Endothelial cell of umbilical vein (primary cell): Measurements from ENCODE around the gene YY1. TPM values are rescaled to one million over a fixed set of nuclear protein-coding genes. Genes with fewer than 3 reads are reported as not detected.
A peak's percentile ranks its signal among the peaks of the same experiment; 100 is the strongest.

ENCODE experiments used
- BruUV-seq: library from RNA; stranded (reverse); fragments of 400-500 nt; replicated peaks from 2 replicates; lab custom pipeline; 2021; lab: Mats Ljungman, UMichigan
- CTCF ChIA-PET: fragments of 300-600, 350-600 bp; sonication (Branson Sonifier 250); formaldehyde crosslinking; loops from one replicate; lab custom pipeline; 2021; ENCODE audit warnings: antibody characterized with exemption, inconsistent platforms; lab: Charles Lee
- POLR2A ChIA-PET: fragments of 300-600, 350-600 bp; sonication (Branson Sonifier 250); formaldehyde crosslinking; loops from one replicate; lab custom pipeline; 2021; ENCODE audit warnings: antibody characterized with exemption, inconsistent platforms; lab: Charles Lee
- DNase-seq: peaks from one replicate; pipeline ENCODE4 v3.0.0-alpha.2; 2011; ENCODE audit warnings: low read depth, low spot score
- FAIRE-seq: peaks from 2 replicates; lab custom pipeline; 2011; peaks lifted over from hg19 to GRCh38; lab: Jason Lieb, UNC
- H2AFZ ChIP-seq: 2 replicates; pipeline ENCODE4 v1.6.0; 2012; ENCODE audit warnings: low read depth, low read length, control low read depth, inconsistent platforms
- H3K27ac ChIP-seq: 2 replicates; pipeline ENCODE4 v1.5.1; 2011; ENCODE audit warnings: low read depth, mild to moderate bottlenecking, control low read depth, low read length, moderate library complexity; ENCODE audit not compliant: insufficient read depth
- H3K27me3 ChIP-seq, 2 experiments: 2 replicates each; pipeline versions ENCODE4 v1.6.0 to v1.6.1; 2011; ENCODE audit warnings: low read length in 2 of 2, mixed read lengths in 1 of 2; ENCODE audit not compliant: control insufficient read depth in 2 of 2, insufficient read depth in 2 of 2
- H3K36me3 ChIP-seq, 2 experiments: 2 replicates in 1 of 2; 3 replicates in 1 of 2; pipeline ENCODE4 v1.5.1; 2011; ENCODE audit warnings: low read length in 2 of 2, mild to moderate bottlenecking in 1 of 2, moderate library complexity in 1 of 2; ENCODE audit not compliant: control insufficient read depth in 2 of 2, insufficient read depth in 2 of 2; ENCODE audit errors: extremely low read depth in 1 of 2
- H3K4me1 ChIP-seq: 3 replicates; pipeline ENCODE4 v1.5.1; 2011; ENCODE audit warnings: mild to moderate bottlenecking, low read length; ENCODE audit not compliant: control insufficient read depth, insufficient read depth; ENCODE audit errors: extremely low read depth
- H3K4me2 ChIP-seq: 2 replicates; pipeline ENCODE4 v1.6.1; 2011; ENCODE audit warnings: low read length, control low read depth, mixed read lengths; ENCODE audit not compliant: insufficient read depth
- H3K4me3 ChIP-seq, 3 experiments: fragments of 200-600 bp in 1 of 3; sonication (generic), shearing (Covaris generic) in 1 of 3; replicated peaks in 1 of 3; 2 replicates each; pipeline ENCODE4 v1.5.1; 2011 to 2016; ENCODE audit warnings: control low read depth in 3 of 3, low read length in 3 of 3, mild to moderate bottlenecking in 2 of 3, inconsistent platforms in 1 of 3, low read depth in 1 of 3, moderate library complexity in 1 of 3; ENCODE audit not compliant: insufficient read depth in 1 of 3
- H3K79me2 ChIP-seq: 2 replicates; pipeline ENCODE4 v1.6.0; 2012; ENCODE audit warnings: low read length, inconsistent platforms; ENCODE audit not compliant: control insufficient read depth, insufficient read depth
- H3K9ac ChIP-seq: replicated peaks from 2 replicates; pipeline ENCODE3; 2011; ENCODE audit warnings: low read length, control low read depth; ENCODE audit not compliant: insufficient read depth; ENCODE audit errors: extremely low read depth
- H3K9me1 ChIP-seq: replicated peaks from 3 replicates; pipeline ENCODE4 v1.6.0; 2011; ENCODE audit warnings: mild to moderate bottlenecking, low read length; ENCODE audit not compliant: control insufficient read depth, insufficient read depth; ENCODE audit errors: extremely low read depth
- H3K9me3 ChIP-seq: replicated peaks from 2 replicates; pipeline ENCODE4 v1.5.1; 2012; ENCODE audit warnings: low read length, inconsistent platforms; ENCODE audit not compliant: control insufficient read depth, insufficient read depth
- H4K20me1 ChIP-seq: replicated peaks from 2 replicates; pipeline ENCODE3; 2011; ENCODE audit warnings: mild to moderate bottlenecking, low read length; ENCODE audit not compliant: control insufficient read depth, insufficient read depth; ENCODE audit errors: extremely low read depth
- EZH2 ChIP-seq: IDR thresholded peaks from 2 replicates; pipeline ENCODE4 v1.6.1; 2012; ENCODE audit warnings: borderline replicate concordance, low read depth, mild to moderate bottlenecking, moderate library complexity, low read length, inconsistent platforms; ENCODE audit not compliant: severe bottlenecking
- FOS ChIP-seq: IDR thresholded peaks from 2 replicates; pipeline ENCODE4 v1.6.1; 2011; ENCODE audit warnings: mild to moderate bottlenecking, low read length, moderate library complexity, borderline replicate concordance; ENCODE audit not compliant: insufficient read depth
- GATA2 ChIP-seq: IDR thresholded peaks from 2 replicates; pipeline ENCODE4 v1.7.0; 2011; ENCODE audit warnings: low read depth, mild to moderate bottlenecking, moderate library complexity, mixed read lengths, low read length; ENCODE audit not compliant: insufficient read length, insufficient read depth
- JUN ChIP-seq: IDR thresholded peaks from 2 replicates; pipeline ENCODE4 v1.6.1; 2011; ENCODE audit warnings: borderline replicate concordance, low read depth; ENCODE audit not compliant: insufficient read length, insufficient read depth
- MAX ChIP-seq: IDR thresholded peaks from 2 replicates; pipeline ENCODE4 v1.6.1; 2011; ENCODE audit not compliant: insufficient read depth, insufficient read length
- MYC ChIP-seq: IDR thresholded peaks from one replicate; pipeline ENCODE4 v1.6.1; 2011; ENCODE audit warnings: mild to moderate bottlenecking, low read depth, low read length
- POLR2A ChIP-seq: IDR thresholded peaks from 2 replicates; pipeline ENCODE4 v1.6.1; 2012; ENCODE audit warnings: low read depth, mild to moderate bottlenecking, control low read depth, low read length
- POLR2AphosphoS5 ChIP-seq: IDR thresholded peaks from 2 replicates; pipeline ENCODE4 v1.6.1; 2012; ENCODE audit warnings: low read depth, mild to moderate bottlenecking, control low read depth, low read length, moderate library complexity; ENCODE audit not compliant: insufficient read depth
- dilution Hi-C: fragments of 300-500 bp; cut with MboI; formaldehyde crosslinking; loops from one replicate; pipeline ENCODE4 v1.15.0; 2019; ENCODE audit warnings: low sequenced_read_pairs; ENCODE audit not compliant: extremely low pct_ligation_motif_present
- intact Hi-C: fragments of 100-400 bp; cut with micrococcal nuclease; formaldehyde crosslinking; loops from one replicate; pipeline ENCODE4 v1.10.0; 2022
- polyA plus RNA-seq, 4 experiments: library from polyadenylated mRNA; depleted of rRNA in 3 of 4; stranded (reverse) in 3 of 4; unstranded in 1 of 4; fragments of >200 nt; gene quantifications; 2 replicates each; pipeline versions ENCODE4 v1.2.1 to v1.2.3, GENCODE V29; 2011 to 2012; ENCODE audit warnings: missing spikeins in 1 of 4
- total RNA-seq: library from RNA; stranded (reverse); gene quantifications from 2 replicates; pipeline ENCODE4 v1.2.3, GENCODE V29; 2021
- TF ChIP-seq, protein P1 (sequence below), 2 donors: IDR thresholded peaks; 1 replicate in 1 of 2; 2 replicates in 1 of 2; pipeline ENCODE4 v1.5.1; 2011; ENCODE audit warnings: low read length in 2 of 2, mild to moderate bottlenecking in 2 of 2, moderate library complexity in 2 of 2, control low read depth in 1 of 2, inconsistent platforms in 1 of 2, low read depth in 1 of 2; ENCODE audit not compliant: insufficient read depth in 1 of 2; ENCODE audit errors: extremely low read depth in 1 of 2

The YY1 gene
- total and polyA plus RNA-seq, 2 donors (not counting 3 experiments of a cell fraction or from before 2014, with no cell fraction given) = 23.5 to 78.6 TPM

DNA sequence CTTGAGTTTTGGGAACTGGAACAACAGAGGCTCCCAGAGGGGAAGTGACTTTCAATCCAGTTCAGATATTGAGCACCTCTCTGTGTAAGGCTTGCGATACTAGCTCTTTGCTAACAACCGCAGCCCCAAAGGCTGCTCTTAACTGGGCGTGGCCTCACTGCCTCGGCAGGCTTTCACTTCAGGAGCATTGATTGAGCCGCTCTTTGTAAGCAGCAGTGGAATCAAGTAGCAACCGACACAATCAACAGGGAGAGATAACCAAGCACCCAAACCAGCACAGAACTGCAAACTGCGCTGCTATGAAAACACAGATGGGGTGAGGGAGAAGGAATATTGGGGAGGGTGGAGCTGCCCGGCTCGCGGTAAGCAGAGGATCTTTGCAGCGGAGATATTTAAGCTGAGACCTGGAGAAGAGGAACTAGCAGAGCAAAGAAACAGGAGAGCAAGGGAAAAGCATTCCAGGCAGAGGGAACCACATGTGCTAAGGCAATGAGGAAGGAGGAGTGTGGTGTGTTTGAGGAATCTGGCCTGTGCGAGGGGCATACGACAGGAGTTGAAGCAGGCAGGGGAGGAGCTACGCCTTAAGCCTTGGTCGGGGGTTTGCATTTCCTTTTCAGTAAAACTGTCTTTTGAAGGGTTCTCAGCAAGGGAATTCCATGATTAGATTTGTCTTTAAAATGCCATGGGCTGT lies 17.3 kb upstream of the YY1 start:
- CTCF ChIA-PET = interaction anchor here (0.6 to 2.0 kb wide), 14 partner anchors 9 to 251 kb away, joined by 3 to 9 read pairs (median 4); no protein-coding TSS in a partner anchor

More for the DNA sequence above, 17.3 kb upstream of the YY1 start:
- Histone ChIP-seq H2AFZ (peak overlapping the region; percentile 93), H3K27me3 (no peaks in the 10 kb centered on the region), H3K9me1 (no peaks in the 10 kb centered on the region), H3K79me2 (no peaks in the 10 kb centered on the region), H3K36me3 (no peaks in the 10 kb centered on the region), H3K27ac (no peak overlapping the region), H3K9me3 (no peaks in the 10 kb centered on the region), H3K4me3 (peak overlapping the region; percentile 27 to 77 (median 64)), H3K4me2 (peak overlapping the region; percentile 93), H3K9ac (peak overlapping the region; percentile 30), H4K20me1 (no peaks in the 10 kb centered on the region), H3K4me1 (peaks cover 19% of the 10 kb centered on the region)
- POLR2A ChIA-PET = no interaction called here
- intact Hi-C loops = no loop called here
- no peak for TF ChIP-seq MYC
- TF ChIP-seq EZH2 = no peak
- no peak for TF ChIP-seq POLR2A
- TF ChIP-seq FOS = no peak
- no peak for TF ChIP-seq MAX
- TF ChIP-seq JUN = no peak
- TF ChIP-seq POLR2AphosphoS5 = no peak
- TF ChIP-seq, protein P1, sequence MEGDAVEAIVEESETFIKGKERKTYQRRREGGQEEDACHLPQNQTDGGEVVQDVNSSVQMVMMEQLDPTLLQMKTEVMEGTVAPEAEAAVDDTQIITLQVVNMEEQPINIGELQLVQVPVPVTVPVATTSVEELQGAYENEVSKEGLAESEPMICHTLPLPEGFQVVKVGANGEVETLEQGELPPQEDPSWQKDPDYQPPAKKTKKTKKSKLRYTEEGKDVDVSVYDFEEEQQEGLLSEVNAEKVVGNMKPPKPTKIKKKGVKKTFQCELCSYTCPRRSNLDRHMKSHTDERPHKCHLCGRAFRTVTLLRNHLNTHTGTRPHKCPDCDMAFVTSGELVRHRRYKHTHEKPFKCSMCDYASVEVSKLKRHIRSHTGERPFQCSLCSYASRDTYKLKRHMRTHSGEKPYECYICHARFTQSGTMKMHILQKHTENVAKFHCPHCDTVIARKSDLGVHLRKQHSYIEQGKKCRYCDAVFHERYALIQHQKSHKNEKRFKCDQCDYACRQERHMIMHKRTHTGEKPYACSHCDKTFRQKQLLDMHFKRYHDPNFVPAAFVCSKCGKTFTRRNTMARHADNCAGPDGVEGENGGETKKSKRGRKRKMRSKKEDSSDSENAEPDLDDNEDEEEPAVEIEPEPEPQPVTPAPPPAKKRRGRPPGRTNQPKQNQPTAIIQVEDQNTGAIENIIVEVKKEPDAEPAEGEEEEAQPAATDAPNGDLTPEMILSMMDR (IDR thresholded peaks at IDR 0.05; ENCODE audit: extremely low read depth in 1 of 2, insufficient read depth in 1 of 2, low read depth in 1 of 2, low read length in 2 of 2) = no peak
- TF ChIP-seq GATA2 = no peak
- dilution Hi-C loops = no loop called here
- BruUV-seq = no TSS peak
- peak; percentile 66 for DNase-seq
- FAIRE-seq = peak; percentile 88
